Psoas muscle (tissue), 8 donors: ENCODE data around the gene CTU1. TPM values are rescaled to one million over a fixed set of nuclear protein-coding genes. Genes with fewer than 3 reads are reported as not detected.

Experiments
- ATAC-seq, 4 donors: fragments of 200-7000 bp; cut with Tn5 transposase; one replicate each; pipeline ENCODE4 v1.9.1; 2020; ENCODE audit warnings: moderate library complexity in 3 of 4, mild to moderate bottlenecking in 2 of 4
- DNase-seq, 2 donors: peaks; one replicate each; pipeline ENCODE4 v3.0.0-alpha.2; 2020
- H3K27ac ChIP-seq: fragments of 200-600 bp; one replicate; pipeline ENCODE4 v1.8.0; 2022
- H3K27me3 ChIP-seq, 3 donors: fragments of 200-600 bp in 1 of 3; one replicate each; pipeline versions ENCODE4 v1.6.1 to v1.8.0; 2013 to 2022; ENCODE audit warnings: low read length in 2 of 3, mild to moderate bottlenecking in 2 of 3, moderate library complexity in 1 of 3; ENCODE audit not compliant: insufficient read depth in 3 of 3
- H3K36me3 ChIP-seq, 2 donors: fragments of 200-600 bp in 1 of 2; one replicate each; pipeline versions ENCODE4 v1.6.1 to v1.8.0; 2013 to 2022; ENCODE audit warnings: low read depth in 1 of 2, mild to moderate bottlenecking in 1 of 2, moderate library complexity in 1 of 2; ENCODE audit not compliant: insufficient read depth in 1 of 2
- H3K4me1 ChIP-seq: fragments of 200-600 bp; one replicate; pipeline ENCODE4 v1.8.0; 2022
- H3K4me3 ChIP-seq: fragments of 200-600 bp; one replicate; pipeline ENCODE4 v1.8.0; 2022; ENCODE audit warnings: mild to moderate bottlenecking
- H3K9me3 ChIP-seq: fragments of 200-600 bp; one replicate; pipeline ENCODE4 v1.8.0; 2022
- WGBS, 3 donors: extraction: QIAGEN DNeasy Blood & Tissue Kit; methylation state at CpG; one replicate each; pipeline versions ENCODE4 v1.1.6 to v1.1.7; 2013; 5-methylcytosine and 5-hydroxymethylcytosine counted together
- intact Hi-C, 2 donors: fragments of 100-400 bp; cut with DNase I; formaldehyde crosslinking; loops; one replicate each; pipeline versions ENCODE4 v1.11.0 to v1.14.2; 2022
- polyA plus RNA-seq, 3 donors: library from polyadenylated mRNA; stranded (reverse); fragments of 200-250 nt; gene quantifications; one replicate each; pipeline ENCODE4 v1.2.3, GENCODE V29; 2013
- total RNA-seq, 4 donors: library from RNA; stranded (reverse); fragmentation: NEBNext Ultra II Directional in 2 of 4; extraction: Animal tissue kit (Norgen Biotek cat#: 25700) in 2 of 4; gene quantifications; one replicate each; pipeline versions ENCODE4 v1.2.1 to v1.2.4, GENCODE V29; 2021 to 2023
- TF ChIP-seq, protein P1 (sequence below): fragments of 200-600 bp; IDR thresholded peaks from one replicate; pipeline ENCODE4 v1.8.0; 2022; ENCODE audit warnings: antibody characterized with exemption
- donor health status: healthy with polysubstance abuse.
- donor health status: DM: no; HTN: no; CAD: no; lungs with moderate emphysema.
- donor health status: Bipolar disorder and iron deficiency.
- donor health status: healthy.
- donor health status: DM: yes; HTN: yes; CAD: no.
- donor health status: DM: no; HTN: no; CAD: no.
- donor health status: DM: no; HTN: no; CAD: no.
- donor health status: DM: yes; HTN: yes; CAD: no.

CTU1 gene
- total and polyA plus RNA-seq, 7 donors, result 1.4 to 9.1 (median 5.6) TPM

- WGBS, 3 donors, result 73 to 83% (median 78%) methylated on average over 6 of the region's 6 CpGs
- H3K27ac ChIP-seq, result no peak overlapping the region
- no peak for ATAC-seq
- H3K4me1 ChIP-seq, result no peaks in the 10 kb centered on the region
- peaks cover 0 to 19% (median 4%) of the 10 kb centered on the region in 3 donors for H3K27me3 ChIP-seq
- DNase-seq, result no peak
- TF ChIP-seq, protein P1, sequence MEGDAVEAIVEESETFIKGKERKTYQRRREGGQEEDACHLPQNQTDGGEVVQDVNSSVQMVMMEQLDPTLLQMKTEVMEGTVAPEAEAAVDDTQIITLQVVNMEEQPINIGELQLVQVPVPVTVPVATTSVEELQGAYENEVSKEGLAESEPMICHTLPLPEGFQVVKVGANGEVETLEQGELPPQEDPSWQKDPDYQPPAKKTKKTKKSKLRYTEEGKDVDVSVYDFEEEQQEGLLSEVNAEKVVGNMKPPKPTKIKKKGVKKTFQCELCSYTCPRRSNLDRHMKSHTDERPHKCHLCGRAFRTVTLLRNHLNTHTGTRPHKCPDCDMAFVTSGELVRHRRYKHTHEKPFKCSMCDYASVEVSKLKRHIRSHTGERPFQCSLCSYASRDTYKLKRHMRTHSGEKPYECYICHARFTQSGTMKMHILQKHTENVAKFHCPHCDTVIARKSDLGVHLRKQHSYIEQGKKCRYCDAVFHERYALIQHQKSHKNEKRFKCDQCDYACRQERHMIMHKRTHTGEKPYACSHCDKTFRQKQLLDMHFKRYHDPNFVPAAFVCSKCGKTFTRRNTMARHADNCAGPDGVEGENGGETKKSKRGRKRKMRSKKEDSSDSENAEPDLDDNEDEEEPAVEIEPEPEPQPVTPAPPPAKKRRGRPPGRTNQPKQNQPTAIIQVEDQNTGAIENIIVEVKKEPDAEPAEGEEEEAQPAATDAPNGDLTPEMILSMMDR, result no peak
- H3K36me3 ChIP-seq, result no peaks in the 10 kb centered on the region
- H3K4me3 ChIP-seq, result no peak overlapping the region
- no peaks in the 10 kb centered on the region for H3K9me3 ChIP-seq
- intact Hi-C loops, result loop anchor here in 1 of 2 donors (5.0 kb wide), 1 partner anchor 478 kb away; no protein-coding TSS in a partner anchor
Measured at GRCh38 chr19:51114087-51114729, 6.0 kb upstream of the CTU1 start.

DNA sequence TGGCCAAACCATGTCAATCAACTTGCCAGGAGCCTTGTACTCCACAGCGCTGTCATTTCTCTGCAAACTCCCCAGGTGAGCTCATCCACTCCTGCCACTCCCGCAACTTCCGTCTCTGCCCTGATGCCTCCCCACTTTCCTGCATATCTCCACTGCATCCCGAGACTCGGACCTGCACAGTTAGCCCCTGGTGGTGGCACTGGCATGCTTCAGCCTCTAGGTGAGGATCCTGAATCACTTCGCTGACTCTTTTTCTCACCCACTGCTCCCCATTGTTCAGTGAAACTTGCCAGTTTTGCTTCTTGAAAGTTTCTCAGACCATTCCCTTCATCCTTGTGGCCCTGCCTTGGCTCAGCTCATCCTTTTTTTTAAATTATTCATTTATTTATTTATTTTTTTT lies 3.4 kb upstream of the CTU1 start:
- no peak overlapping the region for H3K27ac ChIP-seq
- no peaks in the 10 kb centered on the region for H3K9me3 ChIP-seq
- peaks cover 0 to 16% (median 1%) of the 10 kb centered on the region in 3 donors for H3K27me3 ChIP-seq
- no peak for ATAC-seq
- no peaks in the 10 kb centered on the region for H3K36me3 ChIP-seq
- no peak overlapping the region for H3K4me3 ChIP-seq
- TF ChIP-seq, protein P1, result no peak
- WGBS, 3 donors, result 33 to 46% (median 39%) methylated on average over 6 of the region's 6 CpGs
- DNase-seq, result no peak
- H3K4me1 ChIP-seq, result peaks cover 7% of the 10 kb centered on the region
- intact Hi-C loops, result loop anchor here in 1 of 2 donors (5.0 kb wide), 1 partner anchor 481 kb away; no protein-coding TSS in a partner anchor

DNA sequence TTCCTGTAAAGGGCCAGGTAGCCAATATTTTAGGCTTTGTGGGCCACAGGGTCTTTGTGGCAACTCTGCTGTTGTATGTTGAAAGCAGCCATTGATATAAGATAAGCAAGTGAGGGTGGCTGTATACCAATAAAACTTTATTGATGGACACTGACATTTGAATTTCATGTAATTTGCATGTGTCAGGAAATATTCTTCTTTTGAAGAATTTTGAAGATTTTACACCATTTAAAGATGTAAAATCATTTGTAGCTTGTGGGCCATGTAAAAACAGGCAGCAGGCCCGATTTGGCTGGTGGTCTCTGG lies 2.4 kb upstream of the CTU1 start:
- 55 to 65% (median 62%) methylated on average over 1 of the region's 1 CpG for WGBS, 3 donors
- Histone ChIP-seq H3K4me1 (peaks cover 7% of the 10 kb centered on the region), H3K27me3 (peaks cover 0 to 12% (median 1%) of the 10 kb centered on the region in 3 donors), H3K9me3 (no peaks in the 10 kb centered on the region), H3K27ac (no peak overlapping the region), H3K36me3 (no peaks in the 10 kb centered on the region), H3K4me3 (no peak overlapping the region)
- DNase-seq (no peak), ATAC-seq (no peak)
- intact Hi-C loops, result loop anchor here in 1 of 2 donors (5.0 kb wide), 1 partner anchor 482 kb away; no protein-coding TSS in a partner anchor
- TF ChIP-seq, protein P1, result no peak

GRCh38 chr19:51108805-51109146 lies 567 bp upstream of the CTU1 start:
- Histone ChIP-seq H3K27ac (no peak overlapping the region), H3K36me3 (peaks cover 5 to 12% of the 10 kb centered on the region in 2 donors), H3K4me1 (peaks cover 7% of the 10 kb centered on the region), H3K4me3 (peak overlapping the region; percentile 85), H3K9me3 (no peaks in the 10 kb centered on the region), H3K27me3 (peaks cover 0 to 5% (median 0%) of the 10 kb centered on the region in 3 donors)
- DNase-seq, result no peak
- intact Hi-C loops, result loop anchor here in 1 of 2 donors (10.0 kb wide), 1 partner anchor 294 kb away; no protein-coding TSS in a partner anchor
- ATAC-seq, result peak; percentile 47 to 75 (median 54)
- WGBS, 3 donors, result 1 to 3% (median 1%) methylated on average over 15 of the region's 15 CpGs
- TF ChIP-seq, protein P1, result peak; percentile 11
